Activated CD4-positive, alpha-beta T cell treated with anti-CD3 and anti-CD28 coated beads for 4 hours (primary cell): ENCODE measurements around the gene TBC1D5.
"Not testable (repeated sequence)": the region's sequence is repeated elsewhere in the genome, so short reads cannot be mapped to it uniquely, and the experiment has no call there.

Experiments
- DNase-seq, 2 donors: peaks; one replicate each; pipeline ENCODE4 v3.0.0-alpha.2; 2020

Gene TBC1D5

DNA sequence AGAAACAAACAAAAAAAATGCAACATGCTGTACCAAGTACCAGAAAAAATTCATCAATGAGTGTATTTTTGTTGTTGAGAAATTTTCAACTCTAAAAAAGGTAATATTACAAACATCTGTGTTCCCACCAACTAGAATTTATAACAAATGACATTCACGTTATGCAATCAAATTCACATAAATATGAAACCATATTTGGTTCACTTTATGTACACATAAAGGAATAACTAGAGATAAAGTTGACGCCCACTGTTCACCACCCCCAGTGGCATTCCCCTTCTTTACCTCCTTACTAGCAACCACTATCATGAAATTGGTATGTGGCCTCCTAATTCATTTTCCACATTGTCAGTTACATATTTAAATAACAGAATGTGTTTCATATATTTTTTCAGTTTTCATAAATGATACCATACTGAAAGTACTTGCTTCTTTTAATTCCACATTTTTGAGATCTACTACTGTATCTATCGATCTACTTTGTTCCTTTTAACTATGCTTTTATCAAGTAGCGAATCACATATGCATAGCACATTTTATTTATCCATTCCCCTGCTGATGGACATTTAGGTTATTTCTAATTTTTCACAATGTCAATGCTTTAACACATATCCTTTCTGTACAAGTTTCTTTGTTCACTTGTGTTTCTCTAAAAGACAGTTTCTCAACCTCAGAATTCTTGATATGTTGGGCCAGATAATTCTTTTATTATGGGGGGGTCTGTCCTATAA, 34.5 kb downstream of the TBC1D5 start:
- no peak for DNase-seq

DNA sequence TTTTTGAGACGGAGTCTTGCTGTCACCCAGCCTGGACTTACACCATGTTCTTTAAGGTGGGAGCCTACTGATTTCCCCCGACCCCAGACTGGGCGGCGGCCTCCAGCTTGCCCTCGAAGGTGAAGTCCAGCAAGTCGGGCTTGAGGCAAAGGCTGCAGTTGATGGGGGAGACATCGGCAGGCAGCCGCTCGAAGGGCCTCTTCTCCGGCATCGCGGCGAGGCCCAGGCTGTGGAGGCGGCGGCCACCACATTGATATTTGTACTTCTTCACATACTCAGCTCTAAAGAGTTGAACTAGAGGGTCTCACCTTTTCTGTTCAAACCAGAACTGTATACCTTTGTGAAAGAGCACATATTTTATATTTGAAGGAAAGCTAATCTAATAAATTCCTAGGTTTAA, 36.4 kb downstream of the TBC1D5 start:
- not testable (repeated sequence) for DNase-seq

DNA sequence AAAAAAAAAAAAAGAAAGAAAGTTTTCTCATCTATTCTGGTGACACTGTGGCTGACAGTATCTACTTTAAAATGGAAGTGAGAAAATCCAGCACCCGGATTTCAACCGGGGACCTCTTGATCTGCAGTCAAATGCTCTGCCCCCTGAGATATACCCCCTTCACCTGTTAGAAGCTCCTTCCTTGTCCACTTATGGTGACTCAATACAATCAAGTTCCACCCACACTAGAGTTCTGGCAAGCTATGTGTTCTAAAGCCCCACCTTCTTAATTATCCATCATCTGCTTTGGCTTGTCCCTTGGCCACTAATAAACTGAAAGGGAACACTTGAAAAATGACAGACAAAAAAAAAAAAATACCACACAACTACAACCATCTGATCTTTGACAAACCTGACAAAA, 42.6 kb downstream of the TBC1D5 start:
- not testable (repeated sequence) for DNase-seq

DNA sequence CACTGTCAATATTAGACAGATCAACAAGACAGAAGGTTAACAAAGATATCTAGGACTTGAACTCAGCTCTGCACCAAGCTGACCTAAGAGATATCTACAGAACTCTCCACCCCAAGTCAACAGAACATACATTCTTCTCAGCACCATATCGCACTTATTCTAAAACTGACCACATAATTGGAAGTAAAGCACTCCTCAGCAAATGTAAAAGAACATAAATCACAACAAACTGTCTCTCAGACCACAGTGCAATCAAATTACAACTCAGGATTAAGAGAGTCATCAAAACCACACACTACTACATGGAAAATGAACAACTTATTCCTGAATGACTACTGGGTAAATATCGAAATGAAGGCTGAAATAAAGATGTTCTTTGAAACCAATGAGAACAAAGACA, 46.8 kb downstream of the TBC1D5 start:
- DNase-seq: not testable (repeated sequence)

DNA sequence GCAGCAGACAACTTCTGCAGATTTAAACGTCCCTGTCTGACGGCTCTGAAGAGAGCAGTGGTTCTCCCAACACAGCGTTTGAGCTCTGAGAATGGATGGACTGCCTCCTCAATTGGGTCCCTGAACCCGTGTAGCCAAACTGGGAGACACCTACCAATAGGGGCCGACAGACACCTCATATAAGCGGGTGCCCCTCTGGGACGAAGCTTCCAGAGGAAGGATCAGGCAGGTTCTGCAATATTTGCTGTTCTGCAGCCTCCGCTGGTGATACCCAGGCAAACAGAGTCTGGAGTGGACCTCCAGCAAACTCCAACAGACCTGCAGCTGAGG, 48.8 kb downstream of the TBC1D5 start:
- DNase-seq: not testable (repeated sequence)

DNA sequence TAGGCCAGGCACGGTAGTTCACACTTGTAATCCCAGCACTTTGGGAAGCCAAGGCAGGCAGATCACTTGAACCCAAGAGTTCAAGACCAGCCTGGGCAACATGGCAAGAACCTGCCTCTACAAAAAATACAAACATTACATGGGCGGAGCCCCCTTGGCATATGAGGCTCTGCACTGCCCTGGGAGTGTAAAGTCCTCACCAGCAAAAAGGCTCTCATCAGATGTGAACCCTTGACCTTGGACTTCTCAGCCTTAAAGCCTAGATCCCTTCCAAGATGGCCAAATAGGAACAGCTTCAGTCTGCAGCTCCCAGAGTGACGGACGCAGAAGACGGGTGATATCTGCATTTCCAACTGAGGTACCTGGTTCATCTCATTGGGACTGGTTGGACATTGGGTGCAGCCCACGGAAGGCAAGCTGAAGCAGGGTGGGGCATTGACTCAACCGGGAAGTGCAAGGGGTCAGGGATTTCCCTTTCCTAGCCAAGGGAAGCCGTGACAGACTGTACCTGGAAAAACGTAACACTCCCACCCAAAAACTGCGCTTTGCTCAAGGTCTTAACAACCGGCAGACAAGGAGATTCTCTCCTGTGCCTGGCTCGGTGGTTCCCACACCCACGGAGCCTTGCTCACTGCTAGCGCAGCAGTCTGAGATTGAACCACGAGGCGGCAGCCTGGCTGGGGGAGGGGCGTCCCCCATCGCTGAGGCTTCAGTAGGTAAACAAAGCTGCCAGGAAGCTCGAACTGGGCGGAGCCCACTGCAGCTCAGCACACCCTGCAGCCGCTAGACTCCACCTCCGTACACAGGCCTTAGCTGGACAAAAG, 49.4 kb downstream of the TBC1D5 start:
- peak; percentile 27 to 29 for DNase-seq

DNA sequence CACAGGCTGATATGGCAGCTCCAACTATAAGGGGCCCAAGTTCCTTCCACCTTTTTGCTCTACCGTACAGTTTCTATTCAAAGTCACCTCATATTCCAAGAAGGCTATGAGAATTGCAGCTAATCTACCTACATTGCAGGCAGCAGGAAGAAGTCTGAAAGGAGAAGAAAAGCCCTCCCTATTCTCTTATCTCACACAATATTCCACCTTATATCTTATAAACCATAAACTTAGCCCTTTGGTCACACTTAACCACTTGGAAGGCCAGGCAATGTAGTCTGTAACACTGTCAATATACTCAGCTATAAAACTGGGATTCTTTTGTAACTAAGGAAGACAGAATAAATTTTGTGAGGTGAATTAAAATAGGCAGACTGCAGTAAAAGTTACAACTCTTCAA, 54.9 kb downstream of the TBC1D5 start:
- DNase-seq: no peak

DNA sequence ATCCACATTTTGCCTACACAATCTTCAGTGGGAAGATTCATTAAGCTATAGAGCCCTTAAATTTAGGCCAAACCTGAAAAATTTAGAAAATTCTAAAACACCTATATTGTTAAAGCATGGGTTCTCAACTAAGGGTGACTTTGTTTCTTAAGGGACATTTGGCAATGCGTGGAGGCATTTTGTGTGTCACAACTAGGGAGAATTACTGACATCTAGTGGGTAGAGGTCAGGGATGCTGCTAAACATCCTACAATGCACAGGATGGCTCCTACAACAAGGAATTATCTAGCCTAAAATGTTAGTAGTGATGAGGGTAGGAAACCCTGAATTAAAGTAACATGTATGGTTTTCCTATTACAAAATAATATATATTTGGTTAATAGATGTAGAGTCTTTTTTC, 55.8 kb downstream of the TBC1D5 start:
- no peak for DNase-seq

DNA sequence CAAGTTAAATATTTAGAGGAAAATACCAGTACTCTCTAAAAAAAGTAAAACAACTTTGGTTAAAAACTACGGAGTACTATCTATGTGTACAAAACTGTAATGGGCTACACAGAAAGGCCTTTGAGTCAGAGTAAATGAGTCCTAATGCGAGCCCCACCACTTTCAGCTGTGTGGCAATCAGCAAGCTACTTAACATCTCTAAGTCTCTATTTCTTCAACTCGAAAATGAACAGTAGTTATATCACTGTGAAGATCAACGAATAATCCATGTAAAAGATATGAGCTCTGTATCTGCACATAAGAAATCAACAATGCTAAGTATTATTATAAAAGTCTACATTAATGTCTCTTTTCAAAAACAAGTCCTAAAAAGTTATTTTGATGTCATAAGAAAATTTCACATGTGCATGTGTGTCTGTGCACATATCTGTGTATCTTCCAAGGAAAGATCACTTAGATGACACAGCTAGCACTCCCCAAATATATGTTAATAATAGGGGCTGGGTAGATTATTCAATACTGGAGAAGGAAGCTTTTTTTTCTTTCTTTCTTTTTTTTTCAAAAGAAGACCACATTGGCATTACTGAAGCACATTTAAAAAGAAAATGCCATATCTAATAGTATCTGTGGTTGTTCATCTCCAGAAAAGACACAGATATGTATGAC, 58.8 kb downstream of the TBC1D5 start:
- no peak for DNase-seq

DNA sequence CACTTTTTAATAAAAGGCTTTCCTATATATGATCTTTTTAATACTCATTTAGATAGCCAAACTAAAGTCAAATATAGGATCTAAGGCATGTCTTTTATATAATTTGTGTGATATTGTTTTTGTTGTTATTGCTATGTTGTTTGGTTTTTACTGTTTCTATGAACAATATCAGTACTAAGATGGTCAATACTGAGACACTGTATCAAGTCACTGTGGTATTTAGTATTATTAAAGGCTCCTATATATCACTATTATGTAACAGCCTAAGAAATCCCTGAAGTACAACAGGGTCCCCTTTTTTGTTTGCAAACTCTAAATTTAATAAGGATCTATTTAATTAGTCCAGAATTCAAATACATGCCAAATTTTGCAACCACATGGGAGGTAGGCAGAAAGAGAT, 61.9 kb downstream of the TBC1D5 start:
- DNase-seq: no peak

DNA sequence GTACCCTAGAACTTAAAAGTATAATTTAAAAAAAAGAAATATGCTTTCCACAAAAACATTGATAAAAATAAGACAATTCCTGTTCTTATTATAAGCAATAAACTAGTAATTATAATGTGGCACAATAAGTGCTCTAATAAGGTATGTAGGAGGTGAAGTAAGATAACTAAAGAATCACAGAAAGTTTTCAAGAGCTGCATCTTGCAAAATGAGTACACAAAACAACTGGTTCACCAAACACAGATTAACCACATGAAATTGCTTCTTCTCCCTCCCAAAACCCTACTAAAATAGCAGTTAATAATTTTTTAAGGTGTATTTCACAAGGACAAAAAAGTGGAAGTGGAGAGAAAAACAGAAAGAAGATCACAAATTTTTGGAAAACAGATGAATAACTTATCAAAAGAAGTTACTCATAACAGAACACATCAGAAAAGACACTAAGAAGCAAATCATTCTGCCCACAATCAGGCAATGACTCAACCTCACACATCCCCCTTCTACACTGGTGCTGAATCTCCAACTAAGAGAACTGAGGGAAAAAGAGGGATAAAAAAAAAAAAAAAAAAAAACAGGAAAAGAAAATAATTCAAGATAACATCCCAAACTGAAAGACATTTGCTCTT, 64.2 kb downstream of the TBC1D5 start:
- DNase-seq: no peak

DNA sequence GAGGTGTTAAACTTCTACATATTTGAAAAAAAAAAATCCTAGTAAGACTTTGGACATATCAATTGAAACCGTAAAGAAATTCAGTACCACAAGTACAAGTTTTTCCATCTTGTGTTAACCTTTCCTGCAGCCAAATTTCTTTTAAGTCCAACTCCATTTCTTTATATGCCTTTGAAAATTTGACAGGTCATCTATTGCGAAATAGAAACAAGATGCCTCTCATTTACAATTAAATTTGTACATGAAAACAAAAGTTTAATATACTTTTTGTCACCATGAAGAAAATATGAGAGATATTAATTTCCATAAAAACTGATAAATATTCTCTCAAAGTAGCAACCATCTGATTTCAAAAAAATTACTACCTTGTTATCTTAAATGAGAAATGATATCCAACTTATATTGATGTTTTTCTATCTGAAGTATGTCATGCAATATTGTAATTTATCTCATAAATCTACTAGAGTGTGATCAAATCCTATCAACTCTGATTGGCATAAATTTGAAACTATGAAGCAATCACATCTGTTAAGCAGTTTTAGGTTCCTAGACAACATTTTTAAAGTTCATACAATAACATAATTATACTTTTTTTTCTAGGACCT, 68.2 kb downstream of the TBC1D5 start:
- no peak for DNase-seq

DNA sequence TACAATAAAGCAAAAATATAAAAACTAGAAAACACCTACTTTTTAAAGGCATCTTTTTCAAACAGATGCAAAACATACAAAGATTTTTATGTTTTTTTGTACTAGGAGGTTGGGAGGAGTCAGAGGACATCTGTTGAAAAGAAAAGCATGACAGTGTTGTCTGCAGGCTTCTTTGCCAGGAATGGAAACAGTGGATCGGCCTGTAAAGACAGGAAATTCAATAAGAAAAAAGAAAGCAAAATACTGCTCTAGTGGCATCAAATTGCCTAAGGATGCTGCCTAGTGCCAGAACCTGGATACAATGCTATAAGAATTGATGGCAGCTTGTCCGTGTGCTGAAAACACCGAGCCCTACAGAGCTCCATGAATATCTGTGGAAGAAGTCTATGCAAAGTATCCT, 69.9 kb downstream of the TBC1D5 start:
- no peak for DNase-seq

DNA sequence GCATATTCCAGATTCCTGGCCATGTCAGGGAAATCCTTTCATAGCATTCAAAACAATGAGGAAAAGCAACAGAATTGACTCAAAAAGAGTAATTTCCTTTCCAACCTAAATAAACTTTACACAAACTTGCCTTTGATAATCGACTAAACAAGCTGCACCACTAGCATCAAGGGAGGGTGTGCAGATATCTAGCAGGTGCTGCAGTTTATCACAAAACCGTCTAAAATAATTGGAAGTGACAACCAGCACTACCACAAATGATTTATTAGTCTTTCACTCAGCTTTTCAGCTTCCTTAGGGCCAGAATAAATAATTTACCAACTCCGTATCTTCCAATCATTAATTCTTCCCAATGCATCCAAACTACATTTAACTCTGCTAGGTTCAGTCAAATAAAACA, 71.7 kb downstream of the TBC1D5 start:
- no peak for DNase-seq

DNA sequence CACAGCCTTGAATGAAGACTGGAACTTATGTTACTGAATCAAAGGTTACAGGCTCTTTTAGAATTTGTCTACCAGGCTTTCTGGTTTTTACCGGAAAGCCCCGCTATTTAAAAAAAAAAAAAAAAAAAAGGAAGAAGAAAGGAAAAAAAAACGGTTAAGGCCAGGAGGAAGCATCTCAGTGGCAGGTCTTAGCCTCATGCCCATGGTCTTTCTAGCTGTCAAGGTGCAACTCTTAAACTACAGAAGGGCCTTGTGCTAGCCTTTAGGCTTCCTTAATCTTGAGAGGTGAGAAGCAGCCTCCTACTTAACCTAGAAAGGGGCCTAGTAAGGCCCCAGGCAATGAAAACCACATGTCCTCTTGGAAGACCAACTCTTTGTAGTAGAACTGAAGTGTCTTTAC, 77.5 kb downstream of the TBC1D5 start:
- no peak for DNase-seq

DNA sequence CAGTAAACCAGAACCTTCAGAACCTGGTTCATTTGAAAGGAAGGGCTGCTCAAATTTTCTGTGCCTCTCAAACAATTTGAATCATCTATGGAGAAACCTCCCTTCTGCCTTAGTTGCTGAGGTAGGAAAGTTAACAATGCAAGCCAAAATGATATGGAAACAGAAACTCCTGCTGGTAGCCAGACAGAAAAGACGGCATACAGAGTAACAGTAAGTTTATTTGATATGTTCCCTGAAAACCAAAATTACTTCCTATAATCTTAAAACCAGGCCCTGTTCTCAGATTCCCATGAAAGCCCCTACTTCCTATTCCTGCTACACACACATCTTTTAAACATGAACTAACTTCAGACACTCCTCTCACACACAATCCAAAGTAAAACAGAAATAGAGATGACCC, 86.2 kb downstream of the TBC1D5 start:
- DNase-seq: no peak

DNA sequence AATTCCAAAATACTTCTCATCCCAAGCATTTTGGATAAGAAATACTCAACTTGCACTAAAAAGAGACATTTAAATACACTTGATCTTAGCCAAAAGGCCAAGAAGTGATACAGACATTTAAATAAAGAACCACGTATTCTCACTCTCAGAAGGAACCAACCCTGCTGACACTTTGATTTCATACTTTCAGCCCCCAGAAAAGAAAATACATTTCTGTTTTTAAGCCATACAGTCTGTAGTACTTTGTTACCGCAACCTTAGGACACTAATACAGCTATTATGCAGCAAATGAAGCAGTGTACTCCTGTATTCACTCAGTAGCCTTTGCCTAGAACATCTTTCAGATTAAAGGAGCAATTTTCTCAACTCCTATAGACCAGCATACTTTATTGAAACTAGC, 86.7 kb downstream of the TBC1D5 start:
- DNase-seq: no peak

DNA sequence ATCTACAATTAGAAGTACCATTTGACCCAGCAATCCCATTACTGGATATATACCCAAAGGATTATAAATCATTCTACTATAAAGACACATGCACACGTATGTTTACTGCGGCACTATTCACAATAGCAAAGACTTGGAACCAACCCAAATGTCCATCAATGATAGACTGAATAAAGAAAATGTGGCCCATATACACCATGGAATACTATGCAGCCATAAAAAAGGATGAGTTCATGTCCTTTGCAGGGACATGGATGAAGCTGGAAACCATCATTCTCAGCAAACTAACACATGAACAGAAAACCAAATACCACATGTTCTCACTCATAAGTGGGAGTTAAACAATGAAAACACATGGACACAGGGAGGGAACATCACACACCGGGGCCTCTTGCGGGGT, 92.7 kb downstream of the TBC1D5 start:
- not testable (repeated sequence) for DNase-seq

DNA sequence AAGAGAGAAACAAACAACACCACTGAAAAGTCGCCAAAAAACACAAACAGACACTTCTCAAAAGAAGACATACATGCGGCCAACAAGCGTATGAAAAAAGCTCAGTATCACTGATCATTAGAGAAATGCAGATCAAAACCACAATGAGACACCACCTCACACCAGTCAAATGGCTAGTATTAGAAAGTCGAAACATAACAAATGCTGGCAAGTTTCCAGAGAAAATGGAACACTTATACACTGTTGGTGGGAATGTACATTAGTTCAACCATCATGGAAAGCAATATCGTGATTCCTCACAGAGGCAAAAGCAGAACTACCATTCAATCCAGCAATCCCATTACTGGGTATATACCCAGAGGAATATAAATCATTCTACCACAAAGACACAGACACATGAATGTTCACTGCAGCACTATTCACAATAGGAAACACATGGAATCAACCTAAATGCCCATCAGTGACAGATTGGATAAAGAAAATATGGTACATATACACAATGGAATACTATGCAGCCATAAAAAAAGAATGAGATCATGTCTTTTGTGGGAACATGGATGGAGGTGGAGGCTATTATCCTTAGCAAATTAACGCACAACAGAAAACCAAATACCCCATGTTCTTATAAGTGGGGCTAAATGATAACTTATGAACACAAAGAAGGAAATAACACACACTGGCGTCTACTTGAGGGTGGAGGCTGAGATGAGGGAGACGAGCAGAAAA, 93.6 kb downstream of the TBC1D5 start:
- not testable (repeated sequence) for DNase-seq

DNA sequence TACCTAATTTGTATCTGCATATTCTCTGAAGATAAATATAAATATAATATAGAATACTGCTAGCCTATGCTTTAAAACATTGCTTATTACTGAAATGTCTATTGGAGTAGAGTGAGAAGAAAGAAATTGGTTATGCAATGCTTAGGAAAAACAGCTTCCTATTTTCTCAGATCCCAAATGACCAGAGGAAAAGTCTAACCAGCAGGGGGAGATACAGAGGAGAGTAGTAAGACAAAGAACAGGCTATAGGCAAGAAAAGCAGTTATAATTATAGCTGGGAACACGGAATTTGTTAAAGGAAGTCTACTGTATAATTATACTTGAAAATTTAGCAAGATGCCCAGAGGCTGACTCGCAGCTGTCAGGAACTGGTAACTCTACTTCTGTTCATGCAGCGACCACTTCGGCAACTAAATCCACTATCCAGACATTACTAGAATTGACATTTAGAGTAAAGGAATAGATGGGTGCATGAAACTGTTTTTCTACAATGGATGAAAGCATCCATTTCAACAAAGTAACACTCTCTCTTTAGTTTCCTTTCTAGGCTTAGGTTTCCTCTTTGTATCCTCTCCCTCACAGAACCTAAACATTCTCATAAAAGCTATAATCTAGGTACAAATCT, 97.2 kb downstream of the TBC1D5 start:
- DNase-seq: peak in 1 of 2 donors; percentile 19

DNA sequence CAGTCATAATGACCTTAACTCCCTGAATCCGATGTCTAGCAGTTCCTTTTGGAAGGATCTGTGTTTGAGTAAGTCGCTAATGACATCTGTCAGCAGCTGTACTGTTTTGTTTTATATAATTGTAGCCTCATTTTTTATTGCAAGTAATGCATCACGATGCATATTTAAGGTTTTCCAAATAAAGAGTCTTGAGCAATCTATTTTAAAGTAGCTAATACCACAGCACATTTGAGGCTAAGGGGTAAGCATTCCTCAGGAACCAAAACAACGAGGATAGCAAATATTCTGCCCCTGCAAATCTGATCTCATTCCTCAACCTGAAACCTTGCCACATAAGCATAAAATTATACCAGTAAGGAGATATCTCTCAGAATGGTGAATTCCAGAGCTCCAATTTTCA, 98.7 kb downstream of the TBC1D5 start:
- no peak for DNase-seq

DNA sequence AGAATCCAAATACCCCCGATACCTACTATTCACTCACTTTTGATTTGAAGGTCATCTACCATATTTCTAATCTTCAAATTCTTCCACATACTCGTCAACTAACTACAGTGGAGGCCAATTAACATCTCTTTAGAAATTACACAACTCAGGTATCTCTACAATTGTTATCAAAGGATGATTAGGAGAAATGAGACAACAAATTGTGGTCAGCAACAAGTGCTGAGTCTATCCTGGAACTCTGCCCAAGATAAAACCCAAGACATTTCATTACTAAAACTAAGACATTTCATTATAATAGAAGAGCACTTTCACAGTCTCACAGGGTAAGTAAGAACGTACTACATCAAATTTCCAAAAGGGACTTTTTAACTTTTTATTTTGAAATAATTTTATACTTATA, 100.0 kb downstream of the TBC1D5 start:
- no peak for DNase-seq
